K562 (cell line): Measurements from ENCODE around the gene AANAT. TPM values are rescaled to one million over a fixed set of nuclear protein-coding genes. Genes with fewer than 3 reads are reported as not detected.

Experiments used
- ATAC-seq: fragments of 200-7000 bp; cut with Tn5 transposase; 3 replicates; pipeline ENCODE4 v1.9.1; 2020; ENCODE audit warnings: moderate library complexity
- BruUV-seq: library from RNA; stranded (reverse); fragments of 400-500 nt; replicated peaks from 2 replicates; lab custom pipeline; 2021; lab: Mats Ljungman, UMichigan
- CTCF ChIA-PET: fragments of 300-600 bp; formaldehyde crosslinking; extraction: SDS; loops from one replicate; lab custom pipeline; 2021; ENCODE audit warnings: low intra/inter-chr PET ratio; lab: Yijun Ruan, JAX
- POLR2A ChIA-PET: fragments of 300-600, 350-650 bp; sonication (Branson Sonifier 250); formaldehyde crosslinking; extraction: SDS; loops from one replicate; lab custom pipeline; 2021; ENCODE audit warnings: antibody characterized with exemption, inconsistent platforms; lab: Yijun Ruan, JAX
- DNase-seq, 4 experiments: peaks; one replicate each; pipeline versions ENCODE4 v3.0.0 to v3.0.0-alpha.2; 2011 to 2018; ENCODE audit warnings: low spot score in 3 of 4, mixed read lengths in 3 of 4; ENCODE audit errors: extremely low read depth in 1 of 4
- FAIRE-seq: peaks from 2 replicates; lab custom pipeline; 2011; peaks lifted over from hg19 to GRCh38; lab: Jason Lieb, UNC
- H2AFZ ChIP-seq: 2 replicates; pipeline ENCODE4 v1.6.0; 2011; ENCODE audit warnings: low read depth, low read length, control low read depth, inconsistent platforms
- H3K27ac ChIP-seq: fragments of 200-600 bp; 3 replicates; pipeline ENCODE4 v1.8.0; 2011; ENCODE audit warnings: low read depth, mild to moderate bottlenecking, control low read depth, inconsistent platforms, low read length, moderate library complexity, mixed read lengths; ENCODE audit errors: extremely low read depth
- H3K27me3 ChIP-seq, 2 experiments: fragments of 300-600 bp in 1 of 2; 2 replicates in 1 of 2; 3 replicates in 1 of 2; pipeline versions ENCODE4 v1.6.0 to v1.8.0; 2011; ENCODE audit warnings: inconsistent platforms in 2 of 2, low read length in 2 of 2, mild to moderate bottlenecking in 1 of 2, mixed read lengths in 1 of 2, moderate library complexity in 1 of 2; ENCODE audit not compliant: control insufficient read depth in 2 of 2, insufficient read depth in 2 of 2
- H3K36me3 ChIP-seq: fragments of 300-600 bp; 3 replicates; pipeline ENCODE4 v1.8.0; 2011; ENCODE audit warnings: mild to moderate bottlenecking, low read length, inconsistent platforms; ENCODE audit not compliant: control insufficient read depth, insufficient read depth
- H3K4me1 ChIP-seq, 2 experiments: fragments of 200-600 bp in 1 of 2; replicated peaks in 1 of 2; 2 replicates in 1 of 2; 3 replicates in 1 of 2; pipeline versions ENCODE4 v1.5.1 to v1.8.0; 2011; ENCODE audit warnings: inconsistent platforms in 2 of 2, low read length in 2 of 2, mild to moderate bottlenecking in 1 of 2, mixed read lengths in 1 of 2, moderate library complexity in 1 of 2; ENCODE audit not compliant: control insufficient read depth in 2 of 2, insufficient read depth in 2 of 2
- H3K4me2 ChIP-seq: 2 replicates; pipeline ENCODE4 v1.6.1; 2011; ENCODE audit warnings: low read length, control low read depth, inconsistent platforms, mixed read lengths; ENCODE audit not compliant: insufficient read depth
- H3K4me3 ChIP-seq: fragments of 200-600 bp; sonication (generic), shearing (Covaris generic); 2 replicates; pipeline ENCODE4 v1.5.1; 2016; ENCODE audit warnings: control low read depth, inconsistent platforms
- H3K79me2 ChIP-seq: fragments of 200-600 bp; 3 replicates; pipeline ENCODE4 v1.8.0; 2011; ENCODE audit warnings: low read length, inconsistent platforms; ENCODE audit not compliant: control insufficient read depth, insufficient read depth
- H3K9ac ChIP-seq, 2 experiments: 2 replicates each; pipeline versions ENCODE4 v1.6.0 to v1.6.1; 2011; ENCODE audit warnings: low read depth in 2 of 2, low read length in 2 of 2, control low read depth in 1 of 2, inconsistent platforms in 1 of 2, mild to moderate bottlenecking in 1 of 2, mixed read lengths in 1 of 2; ENCODE audit not compliant: insufficient read depth in 1 of 2
- H3K9me1 ChIP-seq: one replicate; pipeline ENCODE4 v1.6.0; 2011; ENCODE audit warnings: inconsistent platforms, mild to moderate bottlenecking, low read length, moderate library complexity; ENCODE audit not compliant: control insufficient read depth, insufficient read depth
- H3K9me3 ChIP-seq: replicated peaks from 2 replicates; pipeline ENCODE4 v1.5.1; 2011; ENCODE audit warnings: low read depth, low read length, inconsistent platforms; ENCODE audit not compliant: control insufficient read depth, insufficient read depth
- H4K20me1 ChIP-seq: replicated peaks from 2 replicates; pipeline ENCODE4 v1.6.1; 2011; ENCODE audit warnings: low read length, inconsistent platforms, mixed read lengths; ENCODE audit not compliant: control insufficient read depth, insufficient read depth
- BHLHE40 ChIP-seq: IDR thresholded peaks from 2 replicates; pipeline ENCODE4 v1.6.1; 2011; ENCODE audit warnings: low read length, improper control_type of control experiment
- C11orf30 ChIP-seq: fragments of 450-650 bp; IDR thresholded peaks from 2 replicates; pipeline ENCODE4 v1.6.1; 2016; ENCODE audit warnings: low read depth, mild to moderate bottlenecking
- EWSR1 ChIP-seq: fragments of 450-650 bp; IDR thresholded peaks from 2 replicates; pipeline ENCODE4 v1.6.1; 2018; ENCODE audit warnings: borderline replicate concordance, mild to moderate bottlenecking, low read depth, moderate library complexity; ENCODE audit not compliant: partially characterized antibody
- FOS ChIP-seq: IDR thresholded peaks from 3 replicates; pipeline ENCODE4 v1.6.1; 2011; ENCODE audit not compliant: insufficient read length; ENCODE audit errors: extremely low read depth
- HDAC2 ChIP-seq: fragments of 450-650 bp; IDR thresholded peaks from 2 replicates; pipeline ENCODE4 v1.6.1; 2016; ENCODE audit warnings: mild to moderate bottlenecking
- LARP7 ChIP-seq: fragments of 450-650 bp; IDR thresholded peaks from 2 replicates; pipeline ENCODE4 v1.6.1; 2016
- MAZ ChIP-seq, 2 experiments: fragments of 450-650 bp in 1 of 2; sonication (generic) in 1 of 2; formaldehyde crosslinking; IDR thresholded peaks in 1 of 2; conservative IDR thresholded peaks in 1 of 2; 2 replicates each; pipeline versions ENCODE4 v1.4.0 to v1.5.0; 2020; ENCODE audit warnings: mild to moderate bottlenecking in 1 of 2, missing genetic modification reagents in 1 of 2
- PHB2 ChIP-seq: fragments of 450-650 bp; IDR thresholded peaks from 2 replicates; pipeline ENCODE4 v1.6.1; 2017; ENCODE audit warnings: low read depth
- PHF20 ChIP-seq: fragments of 450-650 bp; IDR thresholded peaks from 2 replicates; pipeline ENCODE4 v1.6.1; 2018; ENCODE audit not compliant: partially characterized antibody
- SMAD1 ChIP-seq: fragments of 150-350 bp; IDR thresholded peaks from 2 replicates; pipeline ENCODE4 v1.6.1; 2014; ENCODE audit warnings: low read length, low read depth; ENCODE audit not compliant: partially characterized antibody
- SMC3 ChIP-seq: conservative IDR thresholded peaks from 2 replicates; pipeline ENCODE4 v1.6.1; 2011; ENCODE audit warnings: low read depth, low read length, improper control_type of control experiment; ENCODE audit not compliant: insufficient read depth
- TBP ChIP-seq: optimal IDR thresholded peaks from 2 replicates; pipeline ENCODE3; 2011; ENCODE audit warnings: low read depth, low read length, improper control_type of control experiment
- TGIF2 ChIP-seq: sonication (generic); formaldehyde crosslinking; IDR thresholded peaks from 2 replicates; pipeline ENCODE4 v1.8.1; 2022; ENCODE audit warnings: mild to moderate bottlenecking, missing genetic modification reagents, moderate library complexity
- THRAP3 ChIP-seq: fragments of 450-650 bp; IDR thresholded peaks from 2 replicates; pipeline ENCODE4 v1.6.1; 2016; ENCODE audit warnings: mild to moderate bottlenecking, inconsistent platforms, borderline replicate concordance
- TOE1 ChIP-seq, 2 experiments: fragments of 450-650 bp in 1 of 2; sonication (generic) in 1 of 2; formaldehyde crosslinking in 1 of 2; IDR thresholded peaks; 2 replicates each; pipeline versions ENCODE4 v1.7.1 to v1.8.0; 2016 to 2022; ENCODE audit warnings: borderline replicate concordance in 2 of 2, mild to moderate bottlenecking in 2 of 2, antibody characterized with exemption in 1 of 2, inconsistent platforms in 1 of 2, low read depth in 1 of 2, missing genetic modification reagents in 1 of 2, moderate library complexity in 1 of 2
- WGBS: fragments of 100-300 bp; shearing (Covaris generic); methylation state at CpG from one replicate; pipeline ENCODE4 v1.1.6; 2016; ENCODE audit warnings: low coverage, mixed read lengths; ENCODE audit not compliant: insufficient coverage; ENCODE audit errors: missing lambda C conversion rate; 5-methylcytosine and 5-hydroxymethylcytosine counted together
- in situ Hi-C: fragments of 300-500 bp; cut with MboI; formaldehyde crosslinking; loops from 4 replicates; pipeline ENCODE4 v1.15.0; 2018; ENCODE audit warnings: inconsistent platforms, mixed read lengths
- intact Hi-C: fragments of 100-400 bp; cut with micrococcal nuclease; formaldehyde crosslinking; loops from 2 replicates; pipeline ENCODE4 v1.14.2; 2022
- polyA plus RNA-seq, 8 experiments: library from polyadenylated mRNA; depleted of rRNA in 4 of 8; stranded (reverse) in 5 of 8; unstranded in 3 of 8; fragments of >200 nt; fragmentation: Nextera tagmentation in 2 of 8; fragmentation: Illumina TruSeq in 1 of 8; extraction: Ambion mirVana in 2 of 8; extraction: Trizol in 1 of 8; gene quantifications; 2 replicates each; pipeline versions ENCODE4 v1.2.1 to v1.2.3, GENCODE V29; 2011 to 2014; ENCODE audit warnings: inconsistent platforms in 1 of 8, missing spikeins in 1 of 8
- total RNA-seq, 7 experiments: library from RNA; depleted of rRNA in 6 of 7; stranded (reverse); fragments of >200 nt in 6 of 7; fragmentation: Illumina TruSeq in 2 of 7; extraction: Trizol in 2 of 7; gene quantifications; 2 replicates each; pipeline versions ENCODE4 v1.2.1 to v1.2.3, GENCODE V29; 2011 to 2021; ENCODE audit warnings: low replicate concordance in 1 of 7
- TF ChIP-seq, protein P1 (sequence below): fragments of 450-650 bp; IDR thresholded peaks from 2 replicates; pipeline ENCODE4 v1.6.1; 2016
- TF ChIP-seq, protein P2 (sequence below), 2 experiments: fragments of 150-350 bp in 1 of 2; IDR thresholded peaks; 2 replicates each; pipeline ENCODE4 v1.6.1; 2012 to 2016; ENCODE audit warnings: low read depth in 2 of 2, low read length in 2 of 2, mild to moderate bottlenecking in 1 of 2, moderate library complexity in 1 of 2
- TF ChIP-seq, protein P3 (sequence below): fragments of 250-450 bp; sonication (Bioruptor Pico); IDR thresholded peaks from 2 replicates; pipeline ENCODE4 v1.9.0; 2021; ENCODE audit warnings: mild to moderate bottlenecking

The AANAT gene
- total and polyA plus RNA-seq, 9 of the 15 experiments (the other 6 are each of a cell fraction or from before 2014, with no cell fraction given) = not detected

DNA sequence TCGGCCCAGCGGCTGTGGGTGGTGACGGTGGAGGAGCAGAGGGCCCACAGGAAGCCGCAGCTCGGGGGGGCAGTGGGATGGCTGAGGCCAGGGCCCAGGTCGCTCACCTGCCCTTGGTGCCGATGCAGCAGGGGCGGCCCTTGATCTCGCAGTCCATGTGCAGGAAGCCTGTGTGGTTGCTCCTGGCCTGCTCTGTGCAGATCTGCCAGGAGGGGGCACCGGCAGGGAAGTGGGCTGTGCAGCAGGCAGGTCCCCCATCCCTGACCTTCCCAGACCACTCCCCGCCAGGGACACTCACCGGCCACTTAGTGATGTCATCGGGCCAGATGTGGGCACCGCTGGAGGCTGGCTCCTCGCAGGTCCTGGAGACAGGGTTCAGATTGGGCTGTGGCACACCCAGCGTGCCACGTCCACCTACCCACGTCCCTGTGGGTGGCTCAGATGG lies 6.2 kb downstream of the AANAT start (continued):
- TF ChIP-seq, protein P1, sequence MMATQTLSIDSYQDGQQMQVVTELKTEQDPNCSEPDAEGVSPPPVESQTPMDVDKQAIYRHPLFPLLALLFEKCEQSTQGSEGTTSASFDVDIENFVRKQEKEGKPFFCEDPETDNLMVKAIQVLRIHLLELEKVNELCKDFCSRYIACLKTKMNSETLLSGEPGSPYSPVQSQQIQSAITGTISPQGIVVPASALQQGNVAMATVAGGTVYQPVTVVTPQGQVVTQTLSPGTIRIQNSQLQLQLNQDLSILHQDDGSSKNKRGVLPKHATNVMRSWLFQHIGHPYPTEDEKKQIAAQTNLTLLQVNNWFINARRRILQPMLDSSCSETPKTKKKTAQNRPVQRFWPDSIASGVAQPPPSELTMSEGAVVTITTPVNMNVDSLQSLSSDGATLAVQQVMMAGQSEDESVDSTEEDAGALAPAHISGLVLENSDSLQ = no peak
- no peak for TF ChIP-seq FOS
- no peak for TF ChIP-seq EWSR1
- peak; percentile 19; the same call in 1 of the 2 replicates for TF ChIP-seq SMC3
- TF ChIP-seq BHLHE40 = no peak

DNA sequence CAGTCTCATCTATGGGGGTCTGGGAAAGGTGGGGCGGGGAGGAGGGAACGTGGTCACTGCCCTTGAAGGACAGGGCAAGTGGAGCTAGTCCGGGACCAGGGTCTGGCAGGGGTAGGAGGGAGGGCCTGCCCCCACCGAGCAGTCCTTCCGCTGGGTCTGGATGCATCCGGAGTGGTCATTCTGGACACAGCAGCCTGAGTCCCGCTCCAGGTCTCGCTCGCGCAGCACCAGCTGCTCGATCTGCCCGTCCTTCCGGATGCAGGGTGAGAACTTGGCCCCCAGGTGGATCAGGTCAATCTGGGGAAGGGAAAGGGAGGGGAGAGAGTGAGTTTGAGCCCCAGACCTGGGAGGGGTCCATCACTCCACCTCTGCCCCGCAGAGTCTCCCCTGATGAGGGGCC lies 6.8 kb downstream of the AANAT start:
- intact Hi-C loops = no loop called here
- no peak for DNase-seq
- ChIA-PET POLR2A (interaction anchor here (0.9 to 1.4 kb wide), 2 partner anchors 17 to 93 kb away, joined by 4 to 5 read pairs; no protein-coding TSS in a partner anchor), CTCF (no interaction called here)
- Histone ChIP-seq H3K4me2 (no peak overlapping the region), H3K27me3 (peaks cover 10 to 59% of the 10 kb centered on the region in 2 experiments; a peak in 4 of 5 replicates), H3K79me2 (no peaks in the 10 kb centered on the region), H3K27ac (no peak overlapping the region), H3K4me3 (no peak overlapping the region), H3K9me3 (no peaks in the 10 kb centered on the region), H2AFZ (no peak overlapping the region), H3K4me1 (peaks cover 0 to 58% of the 10 kb centered on the region in 2 experiments; a peak in 2 of 5 replicates), H3K9me1 (peaks cover 2% of the 10 kb centered on the region), H4K20me1 (peaks cover 5% of the 10 kb centered on the region; the same call in 1 of the 2 replicates), H3K9ac (peak overlapping the region in 1 of 2 experiments; percentile 36; a peak in 2 of 4 replicates), H3K36me3 (no peaks in the 10 kb centered on the region)
- in situ Hi-C loops = no loop called here
- no peak for FAIRE-seq
- no peak for ATAC-seq
- no TSS peak for BruUV-seq
- 34% methylated on average over 10 of the region's 14 CpGs for WGBS
- TF ChIP-seq, protein P2, sequence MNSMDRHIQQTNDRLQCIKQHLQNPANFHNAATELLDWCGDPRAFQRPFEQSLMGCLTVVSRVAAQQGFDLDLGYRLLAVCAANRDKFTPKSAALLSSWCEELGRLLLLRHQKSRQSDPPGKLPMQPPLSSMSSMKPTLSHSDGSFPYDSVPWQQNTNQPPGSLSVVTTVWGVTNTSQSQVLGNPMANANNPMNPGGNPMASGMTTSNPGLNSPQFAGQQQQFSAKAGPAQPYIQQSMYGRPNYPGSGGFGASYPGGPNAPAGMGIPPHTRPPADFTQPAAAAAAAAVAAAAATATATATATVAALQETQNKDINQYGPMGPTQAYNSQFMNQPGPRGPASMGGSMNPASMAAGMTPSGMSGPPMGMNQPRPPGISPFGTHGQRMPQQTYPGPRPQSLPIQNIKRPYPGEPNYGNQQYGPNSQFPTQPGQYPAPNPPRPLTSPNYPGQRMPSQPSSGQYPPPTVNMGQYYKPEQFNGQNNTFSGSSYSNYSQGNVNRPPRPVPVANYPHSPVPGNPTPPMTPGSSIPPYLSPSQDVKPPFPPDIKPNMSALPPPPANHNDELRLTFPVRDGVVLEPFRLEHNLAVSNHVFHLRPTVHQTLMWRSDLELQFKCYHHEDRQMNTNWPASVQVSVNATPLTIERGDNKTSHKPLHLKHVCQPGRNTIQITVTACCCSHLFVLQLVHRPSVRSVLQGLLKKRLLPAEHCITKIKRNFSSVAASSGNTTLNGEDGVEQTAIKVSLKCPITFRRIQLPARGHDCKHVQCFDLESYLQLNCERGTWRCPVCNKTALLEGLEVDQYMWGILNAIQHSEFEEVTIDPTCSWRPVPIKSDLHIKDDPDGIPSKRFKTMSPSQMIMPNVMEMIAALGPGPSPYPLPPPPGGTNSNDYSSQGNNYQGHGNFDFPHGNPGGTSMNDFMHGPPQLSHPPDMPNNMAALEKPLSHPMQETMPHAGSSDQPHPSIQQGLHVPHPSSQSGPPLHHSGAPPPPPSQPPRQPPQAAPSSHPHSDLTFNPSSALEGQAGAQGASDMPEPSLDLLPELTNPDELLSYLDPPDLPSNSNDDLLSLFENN (IDR thresholded peaks at IDR 0.05; ENCODE audit: low read depth in 2 of 2, low read length in 2 of 2) = no peak
- TF ChIP-seq MAZ (CRISPR knock-in tag; conservative IDR thresholded peaks at IDR 0.05 in 1 of 2, IDR thresholded peaks at IDR 0.05 in 1 of 2) (no peak), TGIF2 (CRISPR knock-in tag) (no peak), TBP (no peak), SMAD1 (no peak), PHF20 (no peak), HDAC2 (no peak), PHB2 (no peak), THRAP3 (no peak), C11orf30 (no peak), TOE1 (IDR thresholded peaks at IDR 0.05; ENCODE audit: borderline replicate concordance) (no peak), TOE1 (CRISPR knock-in tag; IDR thresholded peaks at IDR 0.05; ENCODE audit: borderline replicate concordance, low read depth) (no peak), LARP7 (no peak)
- TF ChIP-seq, protein P3, sequence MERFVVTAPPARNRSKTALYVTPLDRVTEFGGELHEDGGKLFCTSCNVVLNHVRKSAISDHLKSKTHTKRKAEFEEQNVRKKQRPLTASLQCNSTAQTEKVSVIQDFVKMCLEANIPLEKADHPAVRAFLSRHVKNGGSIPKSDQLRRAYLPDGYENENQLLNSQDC = no peak
